ENCODE measurements around the gene PSD4. TPM values are rescaled to one million over a fixed set of nuclear protein-coding genes. Genes with fewer than 3 reads are reported as not detected.

PSD4 gene
- total RNA-seq, 4 donors from 2014 or later = 53.8 to 102 (median 88.0) TPM

- Histone ChIP-seq H3K27me3 (no peaks in the 10 kb centered on the region), H3K4me1 (peaks cover 11% of the 10 kb centered on the region), H3K9me3 (no peaks in the 10 kb centered on the region), H3K4me3 (no peak overlapping the region), H3K27ac (no peak overlapping the region), H3K36me3 (peaks cover 27% of the 10 kb centered on the region)
- DNase-seq (ENCODE audit: low spot score in 2 of 2) = no peak
- no peak for TF ChIP-seq EP300 (IDR thresholded peaks at IDR 0.05)
- no peak for TF ChIP-seq POLR2AphosphoS5 (IDR thresholded peaks at IDR 0.05)
- TF ChIP-seq POLR2A (IDR thresholded peaks at IDR 0.05) = no peak
- TF ChIP-seq CTCF (IDR thresholded peaks at IDR 0.05) = no peak
- 57% methylated on average over 7 of the region's 7 CpGs for WGBS
These were observed 39.8 kb upstream of the PSD4 start for GRCh38 chr2:113133704-113134598.

DNA sequence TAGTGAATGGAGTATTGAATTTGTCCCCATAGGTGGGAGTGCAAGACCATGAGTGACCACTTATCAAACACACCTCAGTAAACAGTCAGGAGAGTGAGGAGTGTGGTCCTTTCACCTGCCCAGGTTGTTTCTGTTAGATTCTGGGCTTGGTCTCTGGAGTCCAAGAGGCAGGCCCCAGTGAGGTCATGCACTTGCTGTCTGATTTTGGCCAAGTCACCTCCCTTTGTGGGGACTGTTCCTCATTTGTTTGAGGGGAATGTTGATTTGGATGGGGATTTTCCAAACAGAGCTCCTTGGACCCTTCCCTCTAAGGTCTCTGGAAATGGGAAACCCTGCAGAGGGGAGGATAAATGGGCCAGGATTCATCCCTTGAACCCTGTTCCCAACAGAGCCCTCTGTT is 39.1 kb upstream of the PSD4 start:
- Histone ChIP-seq H3K4me3 (no peak overlapping the region), H3K4me1 (peaks cover 12% of the 10 kb centered on the region), H3K36me3 (peaks cover 27% of the 10 kb centered on the region), H3K27me3 (no peaks in the 10 kb centered on the region), H3K9me3 (no peaks in the 10 kb centered on the region), H3K27ac (no peak overlapping the region)
- no peak for DNase-seq (ENCODE audit: low spot score in 2 of 2)
- TF ChIP-seq EP300 (IDR thresholded peaks at IDR 0.05) (no peak), POLR2AphosphoS5 (IDR thresholded peaks at IDR 0.05) (no peak), POLR2A (IDR thresholded peaks at IDR 0.05) (no peak), CTCF (IDR thresholded peaks at IDR 0.05) (no peak)

DNA sequence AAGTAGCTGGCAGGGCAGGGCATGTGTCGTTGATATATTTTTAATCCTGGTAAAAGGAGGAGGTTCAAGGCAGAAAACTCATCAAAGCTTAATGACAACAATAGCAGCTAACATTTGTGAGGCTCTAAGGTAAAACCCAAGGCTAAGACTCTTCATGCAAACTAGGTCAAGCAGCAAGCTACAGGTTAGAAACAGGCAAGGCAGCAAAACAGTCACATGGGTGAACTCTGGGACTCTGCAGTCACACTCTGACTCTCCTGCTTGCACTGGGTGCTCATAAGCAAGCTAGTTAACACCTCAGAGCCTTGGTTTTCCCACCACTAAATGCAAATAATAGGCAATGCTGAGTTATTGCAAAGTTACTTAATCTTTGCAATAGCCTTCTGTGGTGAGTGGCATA is 38.5 kb upstream of the PSD4 start:
- Histone ChIP-seq H3K4me1 (peaks cover 12% of the 10 kb centered on the region), H3K36me3 (peaks cover 27% of the 10 kb centered on the region), H3K27ac (no peak overlapping the region), H3K9me3 (no peaks in the 10 kb centered on the region), H3K27me3 (no peaks in the 10 kb centered on the region), H3K4me3 (no peak overlapping the region)
- DNase-seq (ENCODE audit: low spot score in 2 of 2) = no peak
- WGBS = 87% methylated on average over 1 of the region's 1 CpG
- TF ChIP-seq CTCF (IDR thresholded peaks at IDR 0.05) (no peak), POLR2A (IDR thresholded peaks at IDR 0.05) (no peak), POLR2AphosphoS5 (IDR thresholded peaks at IDR 0.05) (no peak), EP300 (IDR thresholded peaks at IDR 0.05) (no peak)

GRCh38 chr2:113136828-113137775 is 36.7 kb upstream of the PSD4 start:
- 54% methylated on average over 8 of the region's 8 CpGs for WGBS

More at GRCh38 chr2:113136828-113137775, 36.7 kb upstream of the PSD4 start:
- TF ChIP-seq POLR2AphosphoS5 (IDR thresholded peaks at IDR 0.05) (no peak), CTCF (IDR thresholded peaks at IDR 0.05) (peak; percentile 45 to 48)
- H3K27me3 ChIP-seq = no peaks in the 10 kb centered on the region
- H3K27ac ChIP-seq = no peak overlapping the region
- no peak overlapping the region for H3K4me3 ChIP-seq
- no peaks in the 10 kb centered on the region for H3K9me3 ChIP-seq
- DNase-seq (ENCODE audit: low spot score in 2 of 2) = no peak
- peaks cover 14% of the 10 kb centered on the region for H3K36me3 ChIP-seq
- H3K4me1 ChIP-seq = peaks cover 12% of the 10 kb centered on the region
